Left cardiac atrium (tissue), 4 donors: Measurements from ENCODE around the gene ALOX5AP. TPM values are rescaled to one million over a fixed set of nuclear protein-coding genes. Genes with fewer than 3 reads are reported as not detected.
A peak's percentile ranks its signal among the peaks of the same experiment; 100 is the strongest.

Experiments used
- ATAC-seq, 2 donors: fragments of 200-7000 bp; cut with Tn5 transposase; one replicate each; pipeline ENCODE4 v1.9.1; 2020; ENCODE audit warnings: mild to moderate bottlenecking in 2 of 2, moderate library complexity in 2 of 2
- DNase-seq: peaks from one replicate; pipeline ENCODE4 v3.0.0-alpha.2; 2020
- intact Hi-C, 2 donors: fragments of 100-400 bp; cut with DNase I; formaldehyde crosslinking; loops; one replicate each; pipeline versions ENCODE4 v1.14.1 to v1.15.1; 2022 to 2023
- total RNA-seq, 2 donors: library from RNA; stranded (reverse); fragmentation: NEBNext Ultra II Directional; extraction: Animal tissue kit (Norgen Biotek cat#: 25700); gene quantifications; one replicate each; pipeline ENCODE4 v1.2.1, GENCODE V29; 2021
- donor health status: DM: no; HTN: yes; CAD: no.
- donor health status: DM: no; HTN: yes; CAD: no; lungs with severe emphysema.
- donor health status: DM: yes; HTN: yes; CAD: no.
- donor health status: Dilated cardiomyopathy.

ALOX5AP gene
- total RNA-seq, 2 donors from 2014 or later = 12.8 to 26.9 TPM

DNA sequence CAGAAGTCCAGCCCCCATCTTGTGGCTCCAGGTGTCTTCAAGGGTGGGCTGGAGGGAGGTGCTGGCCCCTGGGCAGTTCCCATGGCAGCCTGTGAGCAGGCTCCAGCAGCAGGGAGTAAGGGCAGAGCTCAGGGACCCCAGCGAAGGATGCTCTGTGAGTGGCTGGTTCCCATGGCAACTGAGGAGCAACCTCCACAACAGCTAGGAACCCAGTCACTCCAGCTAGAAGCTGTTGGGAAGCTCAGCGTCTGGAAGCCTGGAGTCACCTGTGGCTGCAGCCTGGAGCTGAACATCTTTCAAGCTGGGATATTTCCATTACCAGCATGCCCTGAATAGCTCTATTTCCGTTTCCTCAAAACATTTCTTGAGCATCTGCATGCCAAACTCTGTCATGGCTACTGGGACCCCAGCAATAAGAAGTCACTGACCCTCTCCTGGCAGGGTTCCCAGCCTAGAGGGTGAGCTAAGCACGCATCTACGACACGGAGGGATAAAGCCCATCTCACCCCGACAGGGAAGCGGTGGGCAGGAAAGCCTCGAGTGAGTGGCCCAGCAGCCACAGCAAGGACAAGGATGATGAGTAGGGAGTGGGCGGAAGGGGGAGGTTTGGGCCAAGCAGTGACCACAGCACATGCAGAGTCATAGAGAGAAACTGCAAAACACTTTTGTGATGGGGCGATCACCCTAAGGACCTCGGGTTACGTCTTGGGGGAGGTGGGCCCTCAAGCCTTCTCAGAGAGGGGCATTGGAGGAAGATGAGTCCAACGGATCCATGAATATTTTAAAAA, 52.6 kb downstream of the ALOX5AP start:
- ATAC-seq (no peak), DNase-seq (no peak)
- intact Hi-C loops = no loop called here

GRCh38 chr13:30789166-30789862, 54.0 kb downstream of the ALOX5AP start:
- intact Hi-C loops = no loop called here
- no peak for ATAC-seq
- no peak for DNase-seq

DNA sequence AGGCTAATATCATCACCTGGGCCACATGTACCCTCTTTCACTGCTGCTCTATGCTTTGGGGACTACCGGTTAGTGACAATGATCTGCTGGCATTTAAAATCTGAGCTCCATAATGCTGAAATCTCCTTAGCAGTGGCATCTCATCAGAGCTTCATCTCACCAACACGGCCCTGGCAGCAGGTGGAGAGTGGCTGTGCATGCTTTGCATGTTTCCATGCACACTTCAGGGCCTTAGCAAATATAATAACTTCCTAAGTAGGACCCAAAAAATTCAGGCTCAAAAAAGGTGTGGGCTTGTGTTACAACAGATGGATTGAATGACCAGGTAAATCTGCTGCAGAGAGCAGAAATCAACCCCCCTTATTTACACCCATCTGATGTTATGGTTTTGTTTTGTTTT, 55.2 kb downstream of the ALOX5AP start:
- no peak for ATAC-seq
- no peak for DNase-seq
- intact Hi-C loops = no loop called here

DNA sequence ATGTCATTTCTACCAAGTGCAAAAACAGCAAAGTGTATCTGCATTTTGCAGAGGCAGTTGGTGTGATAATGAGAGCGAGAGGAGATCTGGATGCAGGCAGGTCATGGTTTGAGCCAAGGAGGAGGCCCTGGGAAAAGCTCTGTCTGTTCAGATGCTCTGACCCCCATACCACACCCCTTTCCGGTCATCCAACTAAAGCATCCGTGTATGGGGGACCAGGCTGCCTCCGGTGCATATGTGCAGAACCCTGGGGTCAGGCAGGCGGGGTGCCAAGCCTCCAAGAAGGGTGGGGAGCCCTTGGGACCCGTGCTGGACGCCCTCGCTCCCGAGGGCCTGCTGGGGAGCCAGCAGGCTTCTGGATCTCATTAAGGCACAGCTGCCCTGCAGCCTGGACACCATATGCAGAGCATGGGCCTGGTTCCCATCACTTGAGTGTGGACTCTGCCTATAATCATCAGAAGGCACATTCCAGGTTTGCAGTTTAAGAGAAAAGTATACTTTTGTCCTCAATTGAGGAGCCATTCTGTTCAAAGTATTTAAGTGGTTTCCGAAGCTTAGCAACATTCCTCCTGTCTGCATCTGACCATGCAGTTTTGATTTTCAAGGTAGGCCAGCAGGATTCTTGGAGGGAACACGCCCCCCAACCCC, 56.1 kb downstream of the ALOX5AP start:
- ATAC-seq = peak in 1 of 2 donors; percentile 75
- DNase-seq = no peak
- intact Hi-C loops = no loop called here

- intact Hi-C loops = no loop called here
- DNase-seq = peak; percentile 84
Observed at GRCh38 chr13:30792285-30793000, 57.1 kb downstream of the ALOX5AP start.

DNA sequence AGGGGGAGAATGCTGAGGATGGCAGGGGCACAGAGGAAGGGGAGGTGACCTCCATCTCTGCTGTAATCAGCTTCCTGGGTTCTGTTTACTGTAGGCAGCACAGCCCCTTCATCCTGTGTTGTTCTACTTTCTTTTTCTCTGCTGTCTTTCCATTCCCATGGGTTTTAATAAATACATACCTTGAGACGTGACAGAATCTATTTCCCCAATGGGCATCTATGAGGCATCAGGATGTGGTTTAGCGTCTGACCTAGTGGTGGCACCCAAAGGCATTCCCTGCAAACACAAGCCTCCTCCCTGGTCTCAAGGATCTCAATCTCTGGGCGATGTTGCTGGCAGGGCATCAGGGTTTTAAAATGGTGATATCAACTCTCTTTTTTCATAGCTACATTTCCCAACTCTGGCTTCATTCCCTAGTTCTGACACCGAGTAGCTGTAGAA, 60.8 kb downstream of the ALOX5AP start:
- peak in 1 of 2 donors; percentile 24 for ATAC-seq
- intact Hi-C loops = no loop called here
- DNase-seq = no peak

More at GRCh38 chr13:30792285-30793000, 57.1 kb downstream of the ALOX5AP start:
- ATAC-seq = peak; percentile 89 to 92

DNA sequence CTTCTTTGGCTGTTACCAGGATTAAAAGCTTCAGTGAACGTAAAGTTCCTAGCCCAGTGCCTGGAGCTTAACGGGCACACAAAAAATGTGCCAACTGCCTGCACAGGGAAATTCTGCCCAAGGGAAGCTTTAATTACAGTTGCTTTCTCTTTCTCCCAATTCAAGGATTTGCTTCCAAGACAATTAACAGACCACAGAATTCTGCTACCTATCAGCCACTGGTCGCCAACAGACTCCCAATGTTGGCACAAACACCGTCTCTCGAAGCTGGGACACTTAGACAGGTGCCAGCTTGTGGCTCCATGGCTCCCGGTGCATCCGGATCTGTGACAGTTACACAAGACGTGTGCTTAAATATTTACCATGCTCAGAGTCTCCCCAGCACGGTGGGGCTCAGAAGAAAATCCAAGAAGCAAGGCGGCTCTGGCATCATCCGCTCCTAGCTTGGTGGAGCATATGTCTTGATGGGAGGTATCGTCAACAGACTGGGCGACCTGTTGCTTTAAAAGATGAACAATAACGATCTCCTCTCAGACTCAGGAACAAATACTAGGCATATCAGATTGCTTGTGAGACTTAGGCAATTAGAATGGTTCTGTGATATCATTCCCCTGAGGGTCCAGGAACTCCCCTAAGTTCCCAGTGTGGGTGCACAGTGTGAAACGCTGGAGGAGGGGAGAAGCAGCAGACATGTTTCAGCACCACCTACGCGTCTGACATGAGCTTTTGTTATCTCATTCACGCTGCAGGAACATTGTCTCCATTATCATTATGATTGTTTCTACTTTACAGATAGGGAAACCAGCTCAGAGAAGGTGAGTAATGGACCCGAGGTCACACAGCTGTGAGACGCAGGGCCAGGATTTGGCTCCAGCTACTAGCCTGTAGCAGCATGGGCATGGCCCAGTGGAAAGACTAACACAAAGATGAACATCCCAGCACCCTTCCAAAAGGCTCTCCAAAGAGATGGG, 61.6 kb downstream of the ALOX5AP start:
- DNase-seq (no peak), ATAC-seq (no peak)
- intact Hi-C loops = no loop called here

GRCh38 chr13:30797847-30798535, 62.6 kb downstream of the ALOX5AP start:
- intact Hi-C loops = no loop called here
- no peak for ATAC-seq
- no peak for DNase-seq

DNA sequence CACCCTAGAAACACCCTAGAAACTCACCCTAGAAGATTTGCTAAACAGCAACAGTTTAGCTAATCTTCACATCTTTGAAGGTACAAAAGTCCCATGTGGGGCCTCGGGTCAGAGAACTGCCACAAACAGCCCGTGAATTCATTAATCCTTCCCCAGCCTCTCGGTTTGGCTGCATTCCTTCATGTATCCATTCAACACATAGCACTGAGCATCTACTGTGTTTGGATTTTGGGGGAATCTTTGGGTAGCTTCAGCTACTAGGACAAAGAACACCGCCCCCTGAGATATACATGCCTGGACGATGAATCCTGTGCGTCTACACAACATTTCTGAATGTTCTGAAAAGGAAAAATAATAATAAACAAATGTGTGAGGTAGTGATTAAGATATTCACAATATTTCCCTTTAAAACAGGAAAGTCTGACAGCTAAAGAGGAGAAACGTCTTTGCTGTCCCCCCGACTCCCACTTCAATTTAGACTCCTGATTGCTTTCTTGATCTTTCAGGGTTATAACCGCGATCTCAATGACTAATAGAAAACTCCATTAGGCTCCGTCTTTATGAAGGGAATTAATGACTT, 63.5 kb downstream of the ALOX5AP start:
- ATAC-seq (no peak), DNase-seq (no peak)
- intact Hi-C loops = no loop called here

- intact Hi-C loops = no loop called here
- ATAC-seq = no peak
- DNase-seq = no peak
Observed at GRCh38 chr13:30799356-30799824, 64.0 kb downstream of the ALOX5AP start.

GRCh38 chr13:30800107-30800506, 64.8 kb downstream of the ALOX5AP start:
- intact Hi-C loops = loop anchor here (5.0 to 10.0 kb wide), 5 partner anchors 67 to 665 kb away; no protein-coding TSS in a partner anchor
- ATAC-seq (no peak), DNase-seq (no peak)

DNA sequence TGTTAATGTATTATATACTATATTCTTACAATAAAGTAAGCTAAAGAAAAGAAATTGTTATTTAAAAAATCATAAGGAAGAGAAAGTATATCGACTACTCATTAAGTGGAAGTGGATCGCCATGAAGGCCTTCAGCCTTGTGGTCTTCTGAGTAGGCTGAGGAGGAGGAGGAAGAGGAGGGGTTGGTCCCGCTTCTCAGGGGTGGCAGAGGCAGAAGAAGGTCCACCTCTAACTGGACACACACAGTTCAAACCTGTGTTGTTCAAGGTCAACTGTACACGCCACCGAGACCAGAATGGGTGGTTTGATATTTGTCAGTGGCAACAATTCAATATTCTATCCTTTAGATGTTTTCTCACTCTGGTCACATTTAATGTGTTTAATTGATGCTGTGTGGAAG, 67.2 kb downstream of the ALOX5AP start:
- ATAC-seq (no peak), DNase-seq (no peak)
- intact Hi-C loops = loop anchor here (2.0 to 10.0 kb wide), 6 partner anchors 65 to 670 kb away; no protein-coding TSS in a partner anchor

DNA sequence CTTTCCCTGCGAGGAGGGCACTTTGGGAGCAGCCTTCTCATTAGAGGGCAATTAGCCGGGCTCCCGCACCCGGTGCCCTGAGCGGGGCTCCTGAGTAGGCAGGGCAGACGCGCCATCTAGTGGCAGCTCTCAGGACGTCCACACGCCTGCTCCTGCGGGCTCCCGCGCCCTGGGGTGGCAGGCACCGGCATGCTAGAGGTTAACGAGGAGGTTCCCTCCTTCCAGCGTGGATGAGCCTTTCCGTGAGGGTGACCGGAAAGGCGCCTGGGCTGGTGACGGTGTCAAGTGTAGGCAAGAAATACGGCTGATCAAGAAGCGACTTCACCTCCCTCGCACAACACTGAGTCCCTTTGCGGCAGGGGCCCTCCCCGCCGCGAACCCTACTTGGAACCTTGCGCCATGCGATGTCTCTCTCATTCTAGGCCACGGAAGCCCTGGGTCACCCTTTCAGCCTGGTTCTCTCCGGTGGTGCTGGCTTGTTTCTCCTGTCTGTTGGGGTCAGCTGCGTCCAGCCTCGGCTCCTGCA, 67.7 kb downstream of the ALOX5AP start:
- DNase-seq (peak; percentile 91), ATAC-seq (peak; percentile 95 to 97)
- intact Hi-C loops = loop anchor here (2.0 to 10.0 kb wide), 6 partner anchors 64 to 670 kb away; no protein-coding TSS in a partner anchor

DNA sequence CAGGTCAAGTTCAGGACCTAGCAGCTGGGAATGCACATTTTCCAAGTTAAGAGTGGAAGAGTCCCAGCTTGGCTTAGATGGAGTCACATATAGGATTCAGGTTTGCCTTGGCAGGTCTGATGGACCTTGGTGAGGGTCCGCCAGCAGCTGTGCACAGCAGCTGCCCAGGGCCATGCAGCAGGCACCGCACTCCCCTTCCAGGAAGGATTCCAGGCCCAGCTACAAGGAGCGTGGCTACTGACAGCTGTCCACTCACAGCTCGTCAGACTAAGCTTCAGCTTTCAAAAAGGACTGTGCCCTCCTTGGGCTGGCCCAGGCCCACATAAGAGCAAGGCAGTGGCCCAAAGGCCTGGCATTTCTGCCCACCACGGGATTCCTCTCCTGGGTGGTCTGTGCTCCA, 68.4 kb downstream of the ALOX5AP start:
- intact Hi-C loops = loop anchor here (2.0 to 10.0 kb wide), 6 partner anchors 64 to 671 kb away; no protein-coding TSS in a partner anchor
- ATAC-seq (no peak), DNase-seq (no peak)

GRCh38 chr13:30804474-30804873, 69.1 kb downstream of the ALOX5AP start:
- DNase-seq = no peak
- intact Hi-C loops = loop anchor here (5.0 to 10.0 kb wide), 5 partner anchors 63 to 670 kb away; no protein-coding TSS in a partner anchor
- no peak for ATAC-seq

DNA sequence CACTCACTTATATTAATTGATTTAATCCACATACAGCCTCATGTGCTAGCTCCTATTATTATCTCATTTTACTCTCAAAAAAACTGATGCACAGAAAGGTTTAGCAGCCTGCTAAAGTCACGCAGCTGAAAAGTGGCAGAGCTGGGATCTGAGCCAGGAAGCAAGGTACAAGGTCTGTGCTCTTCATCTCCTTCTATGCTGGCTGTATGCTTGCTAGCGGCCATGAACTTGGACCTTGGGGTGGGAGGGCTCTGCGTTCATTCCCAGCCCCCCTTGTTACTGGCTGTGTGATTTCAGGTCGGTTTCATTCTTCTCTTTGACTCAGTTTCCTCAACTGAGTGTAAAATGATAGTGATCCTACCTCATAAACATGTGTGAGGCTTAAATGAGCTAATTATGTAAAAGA, 69.8 kb downstream of the ALOX5AP start:
- no peak for ATAC-seq
- DNase-seq = no peak
- intact Hi-C loops = loop anchor here (5.0 to 10.0 kb wide), 4 partner anchors 130 to 670 kb away; no protein-coding TSS in a partner anchor
